ENCODE results near the gene IFNB1.

The IFNB1 gene

DNA sequence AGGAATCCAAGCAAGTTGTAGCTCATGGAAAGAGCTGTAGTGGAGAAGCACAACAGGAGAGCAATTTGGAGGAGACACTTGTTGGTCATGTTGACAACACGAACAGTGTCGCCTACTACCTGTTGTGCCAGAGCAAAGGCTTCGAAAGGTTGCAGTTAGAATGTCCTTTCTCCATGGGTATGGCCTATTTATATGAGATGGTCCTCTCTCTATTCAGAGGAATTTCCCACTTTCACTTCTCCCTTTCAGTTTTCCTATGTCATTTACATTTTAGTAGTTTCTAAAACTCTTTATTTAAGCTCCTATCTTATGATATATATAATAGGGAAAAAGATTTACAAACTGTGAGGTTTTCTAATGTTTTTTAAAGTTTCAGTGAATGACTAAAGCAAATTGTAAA lies at the start of gene IFNB1:
IFNB1 (minus strand) TSS at position 162 of the 400 bp plus-strand sequence; CDS start at position 89, 73 bp downstream.
- Histone ChIP-seq H3K9ac (no peak within 1 kb of the TSS), H3K27ac (no peak within 1 kb of the TSS), H3K4me1 (ENCODE audit: low read depth, poor library complexity, severe bottlenecking) (no peaks in the 10 kb centered on the region), H3K36me3 (ENCODE audit: insufficient read depth) (no peaks in the 10 kb centered on the region), H4K20me1 (ENCODE audit: insufficient read depth) (no peaks in the 10 kb centered on the region), H3K27me3 (ENCODE audit: insufficient read depth, low read depth) (no peaks in the 10 kb centered on the region), H3K4me2 (no peak within 1 kb of the TSS), H3K4me3 (IDR thresholded peaks at IDR 0.05; ENCODE audit: insufficient read depth, low read depth, low read length) (no peak within 1 kb of the TSS), H2AFZ (ENCODE audit: low read depth) (no peak within 1 kb of the TSS), H3K79me2 (ENCODE audit: insufficient read depth, low read depth) (no peaks in the 10 kb centered on the region)
- TF ChIP-seq, protein P1, sequence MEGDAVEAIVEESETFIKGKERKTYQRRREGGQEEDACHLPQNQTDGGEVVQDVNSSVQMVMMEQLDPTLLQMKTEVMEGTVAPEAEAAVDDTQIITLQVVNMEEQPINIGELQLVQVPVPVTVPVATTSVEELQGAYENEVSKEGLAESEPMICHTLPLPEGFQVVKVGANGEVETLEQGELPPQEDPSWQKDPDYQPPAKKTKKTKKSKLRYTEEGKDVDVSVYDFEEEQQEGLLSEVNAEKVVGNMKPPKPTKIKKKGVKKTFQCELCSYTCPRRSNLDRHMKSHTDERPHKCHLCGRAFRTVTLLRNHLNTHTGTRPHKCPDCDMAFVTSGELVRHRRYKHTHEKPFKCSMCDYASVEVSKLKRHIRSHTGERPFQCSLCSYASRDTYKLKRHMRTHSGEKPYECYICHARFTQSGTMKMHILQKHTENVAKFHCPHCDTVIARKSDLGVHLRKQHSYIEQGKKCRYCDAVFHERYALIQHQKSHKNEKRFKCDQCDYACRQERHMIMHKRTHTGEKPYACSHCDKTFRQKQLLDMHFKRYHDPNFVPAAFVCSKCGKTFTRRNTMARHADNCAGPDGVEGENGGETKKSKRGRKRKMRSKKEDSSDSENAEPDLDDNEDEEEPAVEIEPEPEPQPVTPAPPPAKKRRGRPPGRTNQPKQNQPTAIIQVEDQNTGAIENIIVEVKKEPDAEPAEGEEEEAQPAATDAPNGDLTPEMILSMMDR (conservative IDR thresholded peaks at IDR 0.05; ENCODE audit: low read depth, low read length) = no peak

DNA sequence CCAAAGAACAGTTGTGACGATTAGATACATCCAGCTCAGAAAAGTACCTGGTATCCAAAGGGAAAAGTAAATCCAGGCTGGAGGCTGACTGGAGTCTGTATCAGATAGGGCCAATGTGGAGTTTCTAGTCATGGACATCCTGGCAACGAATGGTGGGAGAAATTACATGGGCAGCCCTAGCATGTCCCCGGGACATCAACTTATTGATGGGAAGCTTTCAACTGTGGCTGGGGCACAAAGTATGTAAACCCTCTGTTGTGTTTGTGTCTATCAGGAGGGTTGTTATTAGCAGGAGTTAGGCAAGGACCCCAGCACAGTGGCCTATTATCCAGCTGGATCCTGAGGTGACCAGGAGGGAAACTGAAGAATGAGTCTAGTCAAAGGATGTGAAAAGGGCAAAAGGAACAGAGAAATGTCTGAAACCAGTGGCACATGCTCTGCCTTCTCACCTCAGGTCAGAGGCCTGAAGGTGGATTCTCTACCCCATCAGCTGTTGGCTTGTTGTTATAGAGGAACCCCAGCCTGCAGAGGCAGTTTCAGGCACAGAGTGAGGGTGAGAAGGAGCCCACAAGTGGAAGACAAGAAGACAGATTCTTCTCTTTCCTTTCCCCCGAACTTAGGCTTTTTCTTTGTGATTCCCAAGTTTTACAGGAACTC lies 44.0 kb upstream of the IFNB1 start:
- Histone ChIP-seq H3K4me2 (no peak overlapping the region), H3K4me3 (IDR thresholded peaks at IDR 0.05; ENCODE audit: insufficient read depth, low read depth, low read length) (no peak overlapping the region), H3K27me3 (ENCODE audit: insufficient read depth, low read depth) (no peaks in the 10 kb centered on the region), H3K79me2 (ENCODE audit: insufficient read depth, low read depth) (no peaks in the 10 kb centered on the region), H3K27ac (no peak overlapping the region), H2AFZ (ENCODE audit: low read depth) (no peak overlapping the region), H4K20me1 (ENCODE audit: insufficient read depth) (no peaks in the 10 kb centered on the region), H3K4me1 (ENCODE audit: low read depth, poor library complexity, severe bottlenecking) (peaks cover 18% of the 10 kb centered on the region), H3K36me3 (ENCODE audit: insufficient read depth) (no peaks in the 10 kb centered on the region), H3K9ac (no peak overlapping the region)
- TF ChIP-seq, protein P1 (conservative IDR thresholded peaks at IDR 0.05; ENCODE audit: low read depth, low read length) = no peak

DNA sequence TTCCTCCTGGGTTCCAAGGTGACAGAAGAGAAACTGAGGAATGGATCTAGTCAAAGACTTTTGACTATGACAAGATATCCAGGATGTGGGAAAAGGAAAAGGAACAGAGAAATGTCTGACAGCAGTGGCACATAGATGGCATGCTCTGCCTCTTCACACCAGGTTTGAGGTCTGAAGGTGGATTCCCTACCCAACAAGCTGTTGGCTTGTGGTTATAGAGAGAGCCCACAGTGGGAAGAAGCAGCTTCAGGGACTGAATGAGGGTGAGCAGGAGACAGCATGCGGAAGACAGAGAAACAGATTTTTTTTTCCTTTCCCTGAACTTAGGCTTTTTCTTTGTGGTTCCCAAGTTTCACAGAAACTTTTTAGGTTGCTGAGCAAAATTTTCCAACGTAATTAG lies 43.3 kb upstream of the IFNB1 start:
- H4K20me1 ChIP-seq (ENCODE audit: insufficient read depth) = no peaks in the 10 kb centered on the region
- no peak overlapping the region for H2AFZ ChIP-seq (ENCODE audit: low read depth)
- no peaks in the 10 kb centered on the region for H3K79me2 ChIP-seq (ENCODE audit: insufficient read depth, low read depth)
- no peak overlapping the region for H3K4me2 ChIP-seq
- no peak overlapping the region for H3K9ac ChIP-seq
- TF ChIP-seq, protein P1 (conservative IDR thresholded peaks at IDR 0.05; ENCODE audit: low read depth, low read length) = no peak
- H3K27ac ChIP-seq = no peak overlapping the region
- peaks cover 18% of the 10 kb centered on the region for H3K4me1 ChIP-seq (ENCODE audit: low read depth, poor library complexity, severe bottlenecking)
- H3K4me3 ChIP-seq (IDR thresholded peaks at IDR 0.05; ENCODE audit: insufficient read depth, low read depth, low read length) = no peak overlapping the region
- no peaks in the 10 kb centered on the region for H3K36me3 ChIP-seq (ENCODE audit: insufficient read depth)
- H3K27me3 ChIP-seq (ENCODE audit: insufficient read depth, low read depth) = no peaks in the 10 kb centered on the region

DNA sequence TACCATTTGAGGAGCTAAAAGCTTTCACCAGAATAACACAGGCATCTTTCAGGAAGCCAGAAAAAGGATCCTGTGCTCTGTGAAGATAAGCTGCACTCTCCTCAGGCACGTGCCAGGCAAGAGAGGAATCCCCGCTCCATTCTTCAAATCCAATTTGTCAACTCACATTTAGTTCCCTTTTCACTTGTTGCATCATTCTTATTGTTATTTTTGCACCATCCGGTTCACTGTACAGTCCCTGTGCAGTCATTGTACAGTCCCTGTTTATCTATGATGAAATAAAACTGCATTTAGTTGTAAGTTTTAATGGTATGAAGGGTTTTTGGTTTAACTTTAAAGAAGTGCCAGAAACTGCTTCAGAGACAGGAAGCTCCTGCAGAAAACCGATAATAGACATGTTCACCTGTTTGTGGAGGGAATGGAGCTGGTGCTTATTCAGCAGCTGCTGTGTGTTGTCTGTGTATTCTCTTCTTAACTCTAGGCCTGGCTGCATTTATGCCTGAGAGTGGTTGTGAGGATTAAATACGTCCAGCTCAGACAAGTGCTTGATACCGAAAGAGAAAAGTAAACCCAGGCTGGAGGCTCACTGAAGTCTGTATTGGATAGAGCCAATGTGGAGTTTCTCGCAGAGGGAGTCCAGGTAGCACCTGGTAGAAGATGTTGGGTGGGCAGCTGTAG lies 41.5 kb upstream of the IFNB1 start:
- H3K9ac ChIP-seq = no peak overlapping the region
- H3K4me2 ChIP-seq = no peak overlapping the region
- H3K27me3 ChIP-seq (ENCODE audit: insufficient read depth, low read depth) = no peaks in the 10 kb centered on the region
- no peaks in the 10 kb centered on the region for H4K20me1 ChIP-seq (ENCODE audit: insufficient read depth)
- H3K4me1 ChIP-seq (ENCODE audit: low read depth, poor library complexity, severe bottlenecking) = peaks cover 18% of the 10 kb centered on the region
- H3K79me2 ChIP-seq (ENCODE audit: insufficient read depth, low read depth) = no peaks in the 10 kb centered on the region
- no peak overlapping the region for H2AFZ ChIP-seq (ENCODE audit: low read depth)
- H3K27ac ChIP-seq = no peak overlapping the region
- H3K36me3 ChIP-seq (ENCODE audit: insufficient read depth) = no peaks in the 10 kb centered on the region
- TF ChIP-seq, protein P1 (conservative IDR thresholded peaks at IDR 0.05; ENCODE audit: low read depth, low read length) = no peak
- H3K4me3 ChIP-seq (IDR thresholded peaks at IDR 0.05; ENCODE audit: insufficient read depth, low read depth, low read length) = no peak overlapping the region

Data from KMS-11 (cell line).